Body of pancreas (tissue), 4 donors: Measurements from ENCODE around the gene GATAD2A.

Experiments used
- POLR2A ChIP-seq, 3 donors: fragments of 450-650 bp; IDR thresholded peaks; one replicate each; pipeline ENCODE4 v1.6.1; 2016; ENCODE audit warnings: antibody characterized with exemption in 3 of 3, mild to moderate bottlenecking in 2 of 3
- TF ChIP-seq, protein P1 (sequence below), 7 experiments: fragments of 450-650 bp in 4 of 7; fragments of 200-600 bp in 3 of 7; sonication (generic) in 3 of 7; IDR thresholded peaks; one replicate each; pipeline ENCODE4 v1.5.1; 2016 to 2019; ENCODE audit warnings: antibody characterized with exemption in 7 of 7

DNA sequence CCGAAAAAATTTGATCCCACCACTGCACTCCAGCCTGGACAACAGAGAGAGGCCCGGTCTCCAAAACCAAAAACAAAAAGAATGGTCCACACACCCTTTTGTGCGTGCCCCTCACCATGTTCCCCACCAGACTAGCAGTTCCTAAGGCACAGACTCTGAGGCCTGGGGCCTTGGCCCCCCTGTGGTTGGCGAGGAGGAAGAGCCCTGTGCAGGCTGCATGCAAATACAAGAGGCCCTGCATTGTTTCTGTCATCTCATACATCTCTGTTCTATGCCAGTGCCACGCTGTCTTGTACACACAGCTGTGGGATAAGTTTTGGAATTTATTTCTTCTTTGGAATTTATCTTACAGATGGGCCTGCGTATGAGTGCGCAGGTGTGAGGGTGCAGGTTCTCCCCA, 118.6 kb downstream of the GATAD2A start:
- TF ChIP-seq, protein P1, sequence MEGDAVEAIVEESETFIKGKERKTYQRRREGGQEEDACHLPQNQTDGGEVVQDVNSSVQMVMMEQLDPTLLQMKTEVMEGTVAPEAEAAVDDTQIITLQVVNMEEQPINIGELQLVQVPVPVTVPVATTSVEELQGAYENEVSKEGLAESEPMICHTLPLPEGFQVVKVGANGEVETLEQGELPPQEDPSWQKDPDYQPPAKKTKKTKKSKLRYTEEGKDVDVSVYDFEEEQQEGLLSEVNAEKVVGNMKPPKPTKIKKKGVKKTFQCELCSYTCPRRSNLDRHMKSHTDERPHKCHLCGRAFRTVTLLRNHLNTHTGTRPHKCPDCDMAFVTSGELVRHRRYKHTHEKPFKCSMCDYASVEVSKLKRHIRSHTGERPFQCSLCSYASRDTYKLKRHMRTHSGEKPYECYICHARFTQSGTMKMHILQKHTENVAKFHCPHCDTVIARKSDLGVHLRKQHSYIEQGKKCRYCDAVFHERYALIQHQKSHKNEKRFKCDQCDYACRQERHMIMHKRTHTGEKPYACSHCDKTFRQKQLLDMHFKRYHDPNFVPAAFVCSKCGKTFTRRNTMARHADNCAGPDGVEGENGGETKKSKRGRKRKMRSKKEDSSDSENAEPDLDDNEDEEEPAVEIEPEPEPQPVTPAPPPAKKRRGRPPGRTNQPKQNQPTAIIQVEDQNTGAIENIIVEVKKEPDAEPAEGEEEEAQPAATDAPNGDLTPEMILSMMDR (IDR thresholded peaks at IDR 0.05) = no peak
- no peak for TF ChIP-seq POLR2A (IDR thresholded peaks at IDR 0.05)
